Measurements from ENCODE around the gene SORL1. TPM values are rescaled to one million over a fixed set of nuclear protein-coding genes. Genes with fewer than 3 reads are reported as not detected.

Gene SORL1
- total and polyA plus RNA-seq, 2 of the 13 experiments (the other 11 are each of a cell fraction or from before 2014, with no cell fraction given) = 21.3 to 148 TPM

DNA sequence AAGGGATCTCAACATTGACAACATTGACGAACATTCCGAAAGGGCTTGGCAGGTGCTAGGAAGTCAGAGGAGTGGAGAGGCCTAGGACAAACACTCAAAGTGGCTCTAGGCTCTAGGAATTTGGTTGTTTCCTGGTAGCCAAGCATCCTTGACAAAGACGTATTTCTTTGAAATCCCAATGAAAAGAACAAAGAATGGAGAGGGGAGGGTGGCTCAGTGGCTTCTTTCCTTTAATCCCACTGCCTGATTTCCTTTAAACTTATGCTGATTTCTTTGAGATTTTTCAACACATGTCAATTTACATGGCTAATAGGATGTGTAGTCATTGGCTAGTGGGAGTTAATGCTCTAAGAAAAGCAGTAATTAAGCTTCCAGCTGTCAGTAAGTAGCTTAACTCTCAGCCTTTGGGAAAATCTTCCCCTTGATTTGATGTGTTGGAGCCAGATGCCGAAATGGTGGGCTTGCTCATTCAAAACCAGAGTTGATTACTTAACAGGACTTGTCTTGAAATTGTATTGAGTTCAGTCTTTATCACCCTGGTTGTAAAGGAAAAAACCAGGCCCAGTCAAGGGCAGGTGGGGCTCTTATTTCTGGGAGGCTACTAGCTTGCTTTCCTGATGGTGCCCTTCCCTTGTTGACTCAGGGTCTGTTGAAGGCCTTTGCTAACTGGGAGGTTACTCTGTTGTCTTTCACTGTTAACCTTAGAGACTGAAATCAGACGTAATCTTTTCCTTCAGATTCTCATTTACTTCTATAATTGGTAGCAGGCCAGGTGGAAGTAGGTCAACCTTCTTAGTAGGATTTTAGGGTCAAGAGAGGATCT lies 45.3 kb downstream of the SORL1 start:
- no peak overlapping the region for H3K4me2 ChIP-seq (ENCODE audit: low read depth, low read length)
- ChIA-PET CTCF (ENCODE audit: low intra/inter-chr PET ratio, low total read pairs) (no interaction called here), POLR2A (no interaction called here)
- no peak overlapping the region for H3K27ac ChIP-seq (ENCODE audit: extremely low read length, insufficient read depth, low read length)
- H3K4me3 ChIP-seq (replicated peaks in 1 of 3; ENCODE audit: insufficient read depth in 1 of 3, low read depth in 2 of 3, low read length in 3 of 3) = no peak overlapping the region
- DNase-seq (ENCODE audit: low spot score) (no peak), FAIRE-seq (no peak), ATAC-seq (no peak)
- H3K79me2 ChIP-seq (ENCODE audit: insufficient read depth, low read length) = no peaks in the 10 kb centered on the region
- TF ChIP-seq TEAD2 (CRISPR knock-in tag; IDR thresholded peaks at IDR 0.05) (no peak), ZMAT3 (CRISPR knock-in tag; conservative IDR thresholded peaks at IDR 0.05) (no peak), CENPX (CRISPR knock-in tag; IDR thresholded peaks at IDR 0.05) (no peak), HDAC6 (IDR thresholded peaks at IDR 0.05; ENCODE audit: low read depth, low read length) (no peak), CHD4 (IDR thresholded peaks at IDR 0.05; ENCODE audit: borderline replicate concordance, low read length) (no peak), NPAS2 (CRISPR knock-in tag; IDR thresholded peaks at IDR 0.05; ENCODE audit: borderline replicate concordance) (no peak), ZNF619 (CRISPR knock-in tag; IDR thresholded peaks at IDR 0.05) (no peak), ZNF570 (CRISPR knock-in tag; IDR thresholded peaks at IDR 0.05; ENCODE audit: borderline replicate concordance) (no peak), STAG1 (CRISPR knock-in tag; IDR thresholded peaks at IDR 0.05) (no peak), PRPF4 (IDR thresholded peaks at IDR 0.05; ENCODE audit: low read depth, low read length, poor library complexity, severe bottlenecking) (no peak), ZNF24 (IDR thresholded peaks at IDR 0.05) (no peak), SMAD3 (CRISPR knock-in tag; IDR thresholded peaks at IDR 0.05) (no peak), GTF2F1 (IDR thresholded peaks at IDR 0.05; ENCODE audit: low read length) (no peak), SALL1 (CRISPR knock-in tag; IDR thresholded peaks at IDR 0.05) (no peak)
- TF ChIP-seq, protein P1, sequence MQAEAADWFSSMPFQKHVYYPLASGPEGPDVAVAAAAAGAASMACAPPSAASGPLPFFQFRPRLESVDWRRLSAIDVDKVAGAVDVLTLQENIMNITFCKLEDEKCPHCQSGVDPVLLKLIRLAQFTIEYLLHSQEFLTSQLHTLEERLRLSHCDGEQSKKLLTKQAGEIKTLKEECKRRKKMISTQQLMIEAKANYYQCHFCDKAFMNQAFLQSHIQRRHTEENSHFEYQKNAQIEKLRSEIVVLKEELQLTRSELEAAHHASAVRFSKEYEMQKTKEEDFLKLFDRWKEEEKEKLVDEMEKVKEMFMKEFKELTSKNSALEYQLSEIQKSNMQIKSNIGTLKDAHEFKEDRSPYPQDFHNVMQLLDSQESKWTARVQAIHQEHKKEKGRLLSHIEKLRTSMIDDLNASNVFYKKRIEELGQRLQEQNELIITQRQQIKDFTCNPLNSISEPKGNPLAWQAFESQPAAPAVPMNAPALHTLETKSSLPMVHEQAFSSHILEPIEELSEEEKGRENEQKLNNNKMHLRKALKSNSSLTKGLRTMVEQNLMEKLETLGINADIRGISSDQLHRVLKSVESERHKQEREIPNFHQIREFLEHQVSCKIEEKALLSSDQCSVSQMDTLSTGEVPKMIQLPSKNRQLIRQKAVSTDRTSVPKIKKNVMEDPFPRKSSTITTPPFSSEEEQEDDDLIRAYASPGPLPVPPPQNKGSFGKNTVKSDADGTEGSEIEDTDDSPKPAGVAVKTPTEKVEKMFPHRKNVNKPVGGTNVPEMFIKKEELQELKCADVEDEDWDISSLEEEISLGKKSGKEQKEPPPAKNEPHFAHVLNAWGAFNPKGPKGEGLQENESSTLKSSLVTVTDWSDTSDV (CRISPR knock-in tag; IDR thresholded peaks at IDR 0.05) = no peak
- TF ChIP-seq, protein P2, sequence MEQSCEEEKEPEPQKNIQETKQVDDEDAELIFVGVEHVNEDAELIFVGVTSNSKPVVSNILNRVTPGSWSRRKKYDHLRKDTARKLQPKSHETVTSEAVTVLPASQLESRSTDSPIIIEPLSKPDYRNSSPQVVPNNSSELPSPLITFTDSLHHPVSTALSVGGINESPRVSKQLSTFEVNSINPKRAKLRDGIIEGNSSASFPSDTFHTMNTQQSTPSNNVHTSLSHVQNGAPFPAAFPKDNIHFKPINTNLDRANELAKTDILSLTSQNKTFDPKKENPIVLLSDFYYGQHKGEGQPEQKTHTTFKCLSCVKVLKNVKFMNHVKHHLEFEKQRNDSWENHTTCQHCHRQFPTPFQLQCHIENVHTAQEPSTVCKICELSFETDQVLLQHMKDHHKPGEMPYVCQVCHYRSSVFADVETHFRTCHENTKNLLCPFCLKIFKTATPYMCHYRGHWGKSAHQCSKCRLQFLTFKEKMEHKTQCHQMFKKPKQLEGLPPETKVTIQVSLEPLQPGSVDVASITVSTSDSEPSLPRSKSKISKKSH (CRISPR knock-in tag; IDR thresholded peaks at IDR 0.05; ENCODE audit: borderline replicate concordance) = no peak
- TF ChIP-seq, protein P3, sequence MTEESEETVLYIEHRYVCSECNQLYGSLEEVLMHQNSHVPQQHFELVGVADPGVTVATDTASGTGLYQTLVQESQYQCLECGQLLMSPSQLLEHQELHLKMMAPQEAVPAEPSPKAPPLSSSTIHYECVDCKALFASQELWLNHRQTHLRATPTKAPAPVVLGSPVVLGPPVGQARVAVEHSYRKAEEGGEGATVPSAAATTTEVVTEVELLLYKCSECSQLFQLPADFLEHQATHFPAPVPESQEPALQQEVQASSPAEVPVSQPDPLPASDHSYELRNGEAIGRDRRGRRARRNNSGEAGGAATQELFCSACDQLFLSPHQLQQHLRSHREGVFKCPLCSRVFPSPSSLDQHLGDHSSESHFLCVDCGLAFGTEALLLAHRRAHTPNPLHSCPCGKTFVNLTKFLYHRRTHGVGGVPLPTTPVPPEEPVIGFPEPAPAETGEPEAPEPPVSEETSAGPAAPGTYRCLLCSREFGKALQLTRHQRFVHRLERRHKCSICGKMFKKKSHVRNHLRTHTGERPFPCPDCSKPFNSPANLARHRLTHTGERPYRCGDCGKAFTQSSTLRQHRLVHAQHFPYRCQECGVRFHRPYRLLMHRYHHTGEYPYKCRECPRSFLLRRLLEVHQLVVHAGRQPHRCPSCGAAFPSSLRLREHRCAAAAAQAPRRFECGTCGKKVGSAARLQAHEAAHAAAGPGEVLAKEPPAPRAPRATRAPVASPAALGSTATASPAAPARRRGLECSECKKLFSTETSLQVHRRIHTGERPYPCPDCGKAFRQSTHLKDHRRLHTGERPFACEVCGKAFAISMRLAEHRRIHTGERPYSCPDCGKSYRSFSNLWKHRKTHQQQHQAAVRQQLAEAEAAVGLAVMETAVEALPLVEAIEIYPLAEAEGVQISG (CRISPR knock-in tag; IDR thresholded peaks at IDR 0.05) = no peak
- WGBS (ENCODE audit: low lambda C conversion rate) = over 99% methylated on average over 5 of the region's 5 CpGs
- H3K27me3 ChIP-seq (ENCODE audit: control insufficient read depth in 1 of 2, insufficient read depth in 2 of 2, low read length in 2 of 2) = no peaks in the 10 kb centered on the region
- intact Hi-C loops (cut with micrococcal nuclease; ENCODE audit: unreplicated experiment) = no loop called here
- H3K36me3 ChIP-seq (replicated peaks in 1 of 2; ENCODE audit: control insufficient read depth in 1 of 2, insufficient read depth in 2 of 2, low read length in 2 of 2) = peaks cover 17 to 79% of the 10 kb centered on the region in 2 experiments
- in situ Hi-C loops (cut with HindIII; ENCODE audit: extremely low pct_ligation_motif_present, low pct_unique_long_range_greater_than_20kb) = no loop called here
- H4K20me1 ChIP-seq (ENCODE audit: insufficient read depth, low read length) = peaks cover 5% of the 10 kb centered on the region; the same call in 1 of the 2 replicates
- no peaks in the 10 kb centered on the region for H3K9me3 ChIP-seq (ENCODE audit: low read length)
- H3K4me1 ChIP-seq (ENCODE audit: insufficient read depth, low read length) = no peaks in the 10 kb centered on the region
- H2AFZ ChIP-seq (ENCODE audit: low read length) = no peak overlapping the region
- H3K9ac ChIP-seq (ENCODE audit: insufficient read depth, low read depth, low read length) = no peak overlapping the region
- BruUV-seq (replicated peaks) = no TSS peak

Data from HepG2 (cell line).